Thoracic aorta (tissue), 2 donors: ENCODE data around the gene ARID1B. TPM values are rescaled to one million over a fixed set of nuclear protein-coding genes. Genes with fewer than 3 reads are reported as not detected.

ENCODE experiments used
- ATAC-seq: fragments of 150-250 bp; one replicate; pipeline ENCODE4 v1.8.0; 2017; ENCODE audit warnings: low read depth; ENCODE audit not compliant: insufficient number of reproducible peaks, low FRiP score
- DNase-seq: peaks from one replicate; pipeline ENCODE4 v3.0.0-alpha.2; 2020; ENCODE audit warnings: low spot score
- H3K27ac ChIP-seq, 2 donors: fragments of 200-600 bp; sonication (generic); 1 replicate in 1 of 2; 2 replicates in 1 of 2; pipeline ENCODE4 v1.5.1; 2016; ENCODE audit warnings: mild to moderate bottlenecking in 2 of 2, moderate library complexity in 2 of 2
- H3K27me3 ChIP-seq: fragments of 200-600 bp; sonication (generic); replicated peaks from 2 replicates; pipeline ENCODE4 v1.6.0; 2016; ENCODE audit warnings: mild to moderate bottlenecking; ENCODE audit not compliant: insufficient read depth
- H3K36me3 ChIP-seq: fragments of 200-600 bp; sonication (generic); one replicate; pipeline ENCODE4 v1.5.1; 2016
- H3K4me1 ChIP-seq, 2 donors: fragments of 200-600 bp; sonication (generic); 1 replicate in 1 of 2; 2 replicates in 1 of 2; pipeline versions ENCODE4 v1.5.1 to v1.6.0; 2016; ENCODE audit warnings: low read depth in 2 of 2, mild to moderate bottlenecking in 1 of 2; ENCODE audit not compliant: control insufficient read depth in 1 of 2
- H3K4me3 ChIP-seq: fragments of 200-600 bp; sonication (generic); 2 replicates; pipeline ENCODE4 v1.5.1; 2016; ENCODE audit warnings: mild to moderate bottlenecking
- H3K9me3 ChIP-seq: fragments of 200-600 bp; sonication (generic); 2 replicates; pipeline ENCODE4 v1.5.1; 2016
- CTCF ChIP-seq: fragments of 200-600 bp; sonication (generic); IDR thresholded peaks from one replicate; pipeline ENCODE4 v1.5.1; 2019; ENCODE audit warnings: antibody characterized with exemption
- total RNA-seq, 2 donors: library from RNA; depleted of rRNA; stranded (reverse); fragments of >200 nt; gene quantifications; one replicate each; pipeline versions ENCODE4 v1.1.0 to v1.2.3, GENCODE V29; 2016

The ARID1B gene
- total RNA-seq, 2 donors from 2014 or later: 120 to 158 TPM

- no peak for TF ChIP-seq CTCF
- H3K27me3 ChIP-seq: no peaks in the 10 kb centered on the region
- ATAC-seq (no peak), DNase-seq (no peak)
- no peaks in the 10 kb centered on the region for H3K36me3 ChIP-seq
- H3K4me3 ChIP-seq: no peak overlapping the region
- H3K4me1 ChIP-seq: peaks cover 25 to 26% of the 10 kb centered on the region in 2 donors
- H3K9me3 ChIP-seq: no peaks in the 10 kb centered on the region
- no peak overlapping the region for H3K27ac ChIP-seq
Observed at GRCh38 chr6:156961282-156961892, 184.2 kb downstream of the ARID1B start.

- peaks cover 8 to 9% of the 10 kb centered on the region in 2 donors for H3K4me1 ChIP-seq
- no peak for ATAC-seq
- H3K27ac ChIP-seq: no peak overlapping the region
- no peak for DNase-seq
- no peaks in the 10 kb centered on the region for H3K9me3 ChIP-seq
- no peaks in the 10 kb centered on the region for H3K36me3 ChIP-seq
- TF ChIP-seq CTCF: no peak
- H3K4me3 ChIP-seq: peak overlapping the region; percentile 52
- no peaks in the 10 kb centered on the region for H3K27me3 ChIP-seq
Observed at GRCh38 chr6:156963712-156964700, 186.8 kb downstream of the ARID1B start.

DNA sequence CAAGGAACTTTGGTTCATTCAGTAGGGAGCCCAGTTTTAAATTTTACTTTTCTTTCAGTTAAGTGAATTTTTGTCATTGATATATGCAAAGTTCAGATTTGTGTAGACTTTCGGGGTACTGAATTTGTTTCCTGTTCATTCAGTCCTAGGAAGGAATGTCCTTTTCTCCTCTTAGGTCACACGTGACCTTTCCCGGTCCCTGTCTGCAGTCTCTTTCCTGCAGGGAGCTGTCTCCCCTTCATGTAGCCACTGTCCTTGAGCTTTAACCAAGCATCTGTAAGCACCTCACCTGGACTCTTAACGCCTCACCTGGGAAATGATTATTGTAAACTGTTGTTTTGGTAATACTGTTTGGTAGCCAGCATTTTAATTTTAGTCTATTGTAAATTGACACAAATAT, 190.7 kb downstream of the ARID1B start:
- no peaks in the 10 kb centered on the region for H3K9me3 ChIP-seq
- H3K27ac ChIP-seq: no peak overlapping the region
- ATAC-seq (no peak), DNase-seq (no peak)
- H3K4me3 ChIP-seq: no peak overlapping the region
- H3K4me1 ChIP-seq: peaks cover 13 to 27% of the 10 kb centered on the region in 2 donors
- H3K36me3 ChIP-seq: no peaks in the 10 kb centered on the region
- TF ChIP-seq CTCF: no peak
- H3K27me3 ChIP-seq: no peaks in the 10 kb centered on the region

DNA sequence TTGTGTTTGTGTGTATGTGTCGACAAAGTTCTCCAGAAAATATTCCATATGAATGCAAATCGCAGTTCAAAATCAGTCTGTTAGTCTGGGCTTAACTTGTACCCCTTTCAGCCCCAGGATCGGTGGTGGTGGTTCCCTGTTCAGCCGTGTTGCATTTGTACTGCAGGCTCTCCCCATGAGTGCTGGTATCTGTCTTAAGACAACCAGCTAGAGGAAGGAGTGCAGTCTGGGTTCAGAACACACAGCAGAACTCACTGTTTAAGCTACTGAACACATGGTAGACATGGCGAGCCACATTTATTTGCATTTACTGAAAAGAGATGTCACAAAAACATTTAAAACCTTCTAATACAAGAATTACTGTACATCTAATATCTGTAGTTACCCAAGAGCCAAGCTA, 192.1 kb downstream of the ARID1B start:
- peaks cover 22 to 26% of the 10 kb centered on the region in 2 donors for H3K4me1 ChIP-seq
- TF ChIP-seq CTCF: no peak
- ATAC-seq: no peak

GRCh38 chr6:156970595-156971112, 193.5 kb downstream of the ARID1B start:
- peaks cover 16 to 38% of the 10 kb centered on the region in 2 donors for H3K4me1 ChIP-seq
- no peak overlapping the region for H3K27ac ChIP-seq
- no peaks in the 10 kb centered on the region for H3K9me3 ChIP-seq
- DNase-seq: no peak
- no peaks in the 10 kb centered on the region for H3K27me3 ChIP-seq
- ATAC-seq: no peak
- no peak overlapping the region for H3K4me3 ChIP-seq
- TF ChIP-seq CTCF: no peak
- no peaks in the 10 kb centered on the region for H3K36me3 ChIP-seq

More for the DNA sequence above, 192.1 kb downstream of the ARID1B start:
- DNase-seq: no peak
- H3K4me3 ChIP-seq: no peak overlapping the region
- no peak overlapping the region for H3K27ac ChIP-seq
- no peaks in the 10 kb centered on the region for H3K9me3 ChIP-seq
- no peaks in the 10 kb centered on the region for H3K36me3 ChIP-seq
- no peaks in the 10 kb centered on the region for H3K27me3 ChIP-seq
